GM12878 (cell line): Measurements from ENCODE around the gene NTM. TPM values are rescaled to one million over a fixed set of nuclear protein-coding genes. Genes with fewer than 3 reads are reported as not detected.

Source experiments
- ATAC-seq: fragments of 200-7000 bp; cut with Tn5 transposase; 3 replicates; pipeline ENCODE4 v1.9.1; 2020; ENCODE audit warnings: mild to moderate bottlenecking, moderate library complexity
- BruUV-seq: library from RNA; stranded (reverse); fragments of 400-500 nt; replicated peaks from 2 replicates; lab custom pipeline; 2021; lab: Mats Ljungman, UMichigan
- CTCF ChIA-PET: fragments of 300-600 bp; sonication (Branson Sonifier 250); formaldehyde crosslinking; extraction: SDS; loops from one replicate; lab custom pipeline; 2021; ENCODE audit warnings: inconsistent platforms; lab: Yijun Ruan, JAX
- POLR2A ChIA-PET: fragments of 350-600 bp; formaldehyde crosslinking; extraction: SDS; loops from one replicate; lab custom pipeline; 2021; ENCODE audit warnings: inconsistent platforms; lab: Charles Lee
- RAD21 ChIA-PET: fragments of 300-600 bp; sonication (Branson Sonifier 250); formaldehyde crosslinking; loops from one replicate; lab custom pipeline; 2023; ENCODE audit warnings: antibody characterized with exemption; ENCODE audit not compliant: unreplicated experiment; lab: Charles Lee
- SMC1A ChIA-PET: fragments of 300-600 bp; sonication (Branson Sonifier 250); formaldehyde crosslinking; loops from one replicate; lab custom pipeline; 2023; ENCODE audit not compliant: unreplicated experiment, uncharacterized antibody; lab: Charles Lee
- DNase-seq: peaks from one replicate; pipeline ENCODE4 v3.0.0-alpha.2; 2011; ENCODE audit warnings: low read depth, low spot score
- FAIRE-seq: peaks from 3 replicates; lab custom pipeline; 2011; peaks lifted over from hg19 to GRCh38; lab: Jason Lieb, UNC
- H2AFZ ChIP-seq: 2 replicates; pipeline ENCODE4 v1.6.0; 2011; ENCODE audit warnings: low read depth, low read length, control low read depth; ENCODE audit not compliant: control insufficient read depth
- H3K27ac ChIP-seq: 2 replicates; pipeline ENCODE4 v1.5.1; 2011; ENCODE audit warnings: control low read depth; ENCODE audit not compliant: control insufficient read depth, insufficient read depth
- H3K27me3 ChIP-seq, 2 experiments: replicated peaks in 1 of 2; 2 replicates each; pipeline versions ENCODE4 v1.6.0 to v1.6.1; 2011; ENCODE audit warnings: low read length in 1 of 2; ENCODE audit not compliant: control insufficient read depth in 2 of 2, insufficient read depth in 2 of 2
- H3K36me3 ChIP-seq, 2 experiments: 2 replicates each; pipeline ENCODE4 v1.5.1; 2011; ENCODE audit warnings: low read length in 1 of 2; ENCODE audit not compliant: control insufficient read depth in 2 of 2, insufficient read depth in 2 of 2
- H3K4me1 ChIP-seq: 2 replicates; pipeline ENCODE4 v1.6.1; 2011; ENCODE audit warnings: mild to moderate bottlenecking, low read length, moderate library complexity, mixed read lengths; ENCODE audit not compliant: control insufficient read depth, insufficient read depth
- H3K4me2 ChIP-seq: 2 replicates; pipeline ENCODE4 v1.6.0; 2011; ENCODE audit warnings: control low read depth; ENCODE audit not compliant: control insufficient read depth, insufficient read depth
- H3K4me3 ChIP-seq: fragments of 200-600 bp; sonication (generic); 2 replicates; pipeline ENCODE4 v1.5.1; 2016
- H3K79me2 ChIP-seq: 2 replicates; pipeline ENCODE4 v1.6.0; 2011; ENCODE audit warnings: low read length; ENCODE audit not compliant: control insufficient read depth, insufficient read depth
- H3K9ac ChIP-seq: 2 replicates; pipeline ENCODE4 v1.8.0; 2011; ENCODE audit warnings: low read length, control low read depth, mixed read lengths; ENCODE audit not compliant: control insufficient read depth, insufficient read depth
- H3K9me3 ChIP-seq: replicated peaks from 3 replicates; pipeline ENCODE4 v1.5.1; 2011; ENCODE audit warnings: mild to moderate bottlenecking, low read length; ENCODE audit not compliant: control insufficient read depth, insufficient read depth
- H4K20me1 ChIP-seq: 2 replicates; pipeline ENCODE4 v1.6.0; 2011; ENCODE audit not compliant: control insufficient read depth, insufficient read depth
- FOXM1 ChIP-seq: IDR thresholded peaks from 2 replicates; pipeline ENCODE4 v1.6.1; 2012; ENCODE audit warnings: low read depth, mild to moderate bottlenecking, inconsistent platforms, low read length, moderate library complexity
- HDAC2 ChIP-seq: fragments of 200-600 bp; sonication (generic); IDR thresholded peaks from 2 replicates; pipeline ENCODE4 v1.6.1; 2017
- MAX ChIP-seq: IDR thresholded peaks from 2 replicates; pipeline ENCODE4 v1.6.1; 2012; ENCODE audit warnings: low read depth, low read length, improper control_type of control experiment
- NBN ChIP-seq: fragments of 450-650 bp; IDR thresholded peaks from 2 replicates; pipeline ENCODE4 v1.6.1; 2016
- NR2C1 ChIP-seq: fragments of 450-650 bp; IDR thresholded peaks from 2 replicates; pipeline ENCODE4 v1.6.1; 2017; ENCODE audit warnings: antibody characterized with exemption, mild to moderate bottlenecking, moderate library complexity
- RELB ChIP-seq: fragments of 450-650 bp; IDR thresholded peaks from 2 replicates; pipeline ENCODE4 v1.6.1; 2017; ENCODE audit warnings: low read depth, mild to moderate bottlenecking, moderate library complexity
- REST ChIP-seq: IDR thresholded peaks from 2 replicates; pipeline ENCODE4 v1.6.1; 2012; ENCODE audit warnings: mild to moderate bottlenecking, low read depth, low read length
- SP1 ChIP-seq: IDR thresholded peaks from one replicate; pipeline ENCODE4 v1.6.1; 2011; ENCODE audit warnings: low read depth, low read length
- SUPT20H ChIP-seq: IDR thresholded peaks from 2 replicates; pipeline ENCODE4 v1.6.1; 2011; ENCODE audit warnings: low read depth, mild to moderate bottlenecking, low read length, moderate library complexity, borderline replicate concordance; ENCODE audit not compliant: control insufficient read depth
- SUZ12 ChIP-seq: fragments of 200-600 bp; sonication (generic); IDR thresholded peaks from one replicate; pipeline ENCODE4 v1.6.1; 2018; ENCODE audit warnings: antibody characterized with exemption, mild to moderate bottlenecking; ENCODE audit not compliant: unreplicated experiment
- TAF1 ChIP-seq: IDR thresholded peaks from 2 replicates; pipeline ENCODE4 v1.6.1; 2011; ENCODE audit warnings: mild to moderate bottlenecking, low read depth, low read length, borderline replicate concordance
- TCF7 ChIP-seq: IDR thresholded peaks from 2 replicates; pipeline ENCODE4 v1.6.1; 2014; ENCODE audit warnings: antibody characterized with exemption, borderline replicate concordance
- ZBED1 ChIP-seq: IDR thresholded peaks from 2 replicates; pipeline ENCODE4 v1.6.1; 2016; ENCODE audit warnings: borderline replicate concordance
- ZBTB4 ChIP-seq: fragments of 450-650 bp; formaldehyde crosslinking; IDR thresholded peaks from 2 replicates; pipeline ENCODE4 v1.4.0; 2022; ENCODE audit warnings: mild to moderate bottlenecking, moderate library complexity
- WGBS: methylation state at CpG from one replicate; pipeline ENCODE4 v1.1.6; 2016; ENCODE audit warnings: low lambda C conversion rate; ENCODE audit not compliant: insufficient replicate concordance, insufficient coverage; ENCODE audit errors: missing lambda C conversion rate; 5-methylcytosine and 5-hydroxymethylcytosine counted together
- in situ Hi-C: fragments of 300-500 bp; cut with MboI; formaldehyde crosslinking; loops from 9 replicates; pipeline ENCODE4 v1.14.3; 2018; ENCODE audit warnings: mixed read lengths
- intact Hi-C: fragments of 100-400 bp; cut with micrococcal nuclease; formaldehyde crosslinking; loops from one replicate; pipeline ENCODE4 v1.14.2; 2022; ENCODE audit not compliant: unreplicated experiment
- polyA plus RNA-seq, 11 experiments: library from polyadenylated mRNA; depleted of rRNA in 4 of 11; unstranded in 6 of 11; stranded (reverse) in 5 of 11; fragments of >200 nt; fragmentation: Nextera tagmentation in 4 of 11; fragmentation: Illumina TruSeq in 1 of 11; extraction: Ambion mirVana in 4 of 11; extraction: Trizol in 1 of 11; gene quantifications; 1 replicate in 1 of 11; 2 replicates in 10 of 11; pipeline versions ENCODE4 v1.2.1 to v1.2.3, GENCODE V29; 2011 to 2016; ENCODE audit warnings: inconsistent platforms in 2 of 11, missing spikeins in 2 of 11, low read depth in 1 of 11
- total RNA-seq, 4 experiments: library from RNA; depleted of rRNA in 3 of 4; stranded (reverse); fragments of >200 nt in 3 of 4; fragmentation: Illumina TruSeq in 1 of 4; extraction: Trizol in 1 of 4; gene quantifications; 2 replicates each; pipeline versions ENCODE4 v1.2.1 to v1.2.3, GENCODE V29; 2013 to 2021

The NTM gene
- total and polyA plus RNA-seq, 10 of the 15 experiments (the other 5 are each of a cell fraction or from before 2014, with no cell fraction given) = not detected

- no peak overlapping the region for H3K27ac ChIP-seq
- FAIRE-seq = no peak
- no peaks in the 10 kb centered on the region for H4K20me1 ChIP-seq
- CTCF ChIA-PET = interaction anchor here (3.9 kb wide), 1 partner anchor 30 kb away, joined by 27 read pairs; no protein-coding TSS in a partner anchor
- POLR2A ChIA-PET = no interaction called here
- DNase-seq = no peak
- H3K79me2 ChIP-seq = no peaks in the 10 kb centered on the region
- no peaks in the 10 kb centered on the region for H3K27me3 ChIP-seq
- H3K9me3 ChIP-seq = no peaks in the 10 kb centered on the region; the same call in 2 of the 3 replicates
- SMC1A ChIA-PET = interaction anchor here (4.2 kb wide), 1 partner anchor 31 kb away, joined by 25 read pairs; no protein-coding TSS in a partner anchor
- no peak overlapping the region for H3K9ac ChIP-seq
- RAD21 ChIA-PET = interaction anchor here (1.1 to 1.7 kb wide), 2 partner anchors 28 to 31 kb away, joined by 4 to 7 read pairs; no protein-coding TSS in a partner anchor
- H2AFZ ChIP-seq = no peak overlapping the region; the same call in 1 of the 2 replicates
- no peak overlapping the region for H3K4me2 ChIP-seq
- intact Hi-C loops = no loop called here
- no peaks in the 10 kb centered on the region for H3K36me3 ChIP-seq
- in situ Hi-C loops = no loop called here
- 49% methylated on average over 7 of the region's 7 CpGs for WGBS
- no TSS peak for BruUV-seq
- no peak for ATAC-seq
- peaks cover 15% of the 10 kb centered on the region for H3K4me1 ChIP-seq
- no peak overlapping the region for H3K4me3 ChIP-seq
- TF ChIP-seq SUZ12 = no peak
- no peak for TF ChIP-seq MAX
- no peak for TF ChIP-seq TAF1
- no peak for TF ChIP-seq NR2C1
- no peak for TF ChIP-seq HDAC2
- TF ChIP-seq FOXM1 = no peak
- no peak for TF ChIP-seq ZBED1
- TF ChIP-seq SP1 = no peak
- TF ChIP-seq SUPT20H = no peak
- no peak for TF ChIP-seq ZBTB4 (CRISPR knock-in tag)
- TF ChIP-seq REST = no peak
- TF ChIP-seq RELB = no peak
- no peak for TF ChIP-seq NBN
- TF ChIP-seq TCF7 = no peak
These were observed 528.5 kb downstream of the NTM start for GRCh38 chr11:131898949-131899348.
